Activated CD4-positive, alpha-beta T cell treated with anti-CD3 and anti-CD28 coated beads, Interleukin-2, Interleukin-4, amounts not matched to agents 100 ng/mL and 50 ng/mL, durations not matched to agents 16 hours and 8 hours (primary cell): ENCODE results near the gene CLEC10A.
"Not testable (repeated sequence)": the region's sequence is repeated elsewhere in the genome, so short reads cannot be mapped to it uniquely, and the experiment has no call there.

Experiments
- DNase-seq: peaks from one replicate; pipeline ENCODE4 v3.0.0-alpha.2; 2020; ENCODE audit warnings: low spot score

The CLEC10A gene

GRCh38 chr17:7072406-7072805 lies 7.6 kb downstream of the CLEC10A start:
- no peak for DNase-seq

GRCh38 chr17:7070712-7071111 lies 9.3 kb downstream of the CLEC10A start:
- DNase-seq: no peak

GRCh38 chr17:7068268-7068667 lies 11.8 kb downstream of the CLEC10A start:
- no peak for DNase-seq

GRCh38 chr17:7067198-7067597 lies 12.9 kb downstream of the CLEC10A start:
- DNase-seq: no peak

- DNase-seq: no peak
Measured at GRCh38 chr17:7064261-7064660, 15.8 kb downstream of the CLEC10A start.

GRCh38 chr17:7063518-7064094 lies 16.4 kb downstream of the CLEC10A start:
- DNase-seq: no peak

- DNase-seq: peak; percentile 50
Measured at GRCh38 chr17:7060165-7060891, 19.7 kb downstream of the CLEC10A start.

- DNase-seq: no peak
Measured at GRCh38 chr17:7058831-7059447, 21.1 kb downstream of the CLEC10A start.

GRCh38 chr17:7056386-7056785 lies 23.7 kb downstream of the CLEC10A start:
- DNase-seq: no peak

GRCh38 chr17:7050583-7050982 lies 29.5 kb downstream of the CLEC10A start:
- DNase-seq: not testable (repeated sequence)

GRCh38 chr17:7048968-7049367 lies 31.1 kb downstream of the CLEC10A start:
- no peak for DNase-seq

GRCh38 chr17:7047566-7047965 lies 32.5 kb downstream of the CLEC10A start:
- DNase-seq: peak; percentile 84

GRCh38 chr17:7046725-7047397 lies 33.2 kb downstream of the CLEC10A start:
- peak; percentile 85 for DNase-seq

GRCh38 chr17:7046127-7046724 lies 33.8 kb downstream of the CLEC10A start:
- DNase-seq: peak; percentile 27

GRCh38 chr17:7045492-7046126 lies 34.4 kb downstream of the CLEC10A start:
- peak; percentile 70 for DNase-seq

GRCh38 chr17:7043497-7044198 lies 36.4 kb downstream of the CLEC10A start, which contains the start of gene SLC16A11:
Gene SLC16A11 (minus strand): TSS chr17:7044092. CDS start chr17:7043513, 579 bp downstream.
- DNase-seq: no peak

- no peak for DNase-seq
Measured at GRCh38 chr17:7043182-7043496, 36.9 kb downstream of the CLEC10A start.

- no peak for DNase-seq
Measured at GRCh38 chr17:7042501-7043181, 37.4 kb downstream of the CLEC10A start.

- no peak for DNase-seq
Measured at GRCh38 chr17:7041607-7042500, 38.2 kb downstream of the CLEC10A start.

- no peak for DNase-seq
Measured at GRCh38 chr17:7039832-7040231, 40.2 kb downstream of the CLEC10A start.
